GM12864 (cell line): Measurements from ENCODE around the gene GTF2H4.
A peak's percentile ranks its signal among the peaks of the same experiment; 100 is the strongest.
"Not testable (repeated sequence)": the region's sequence is repeated elsewhere in the genome, so short reads cannot be mapped to it uniquely, and the experiment has no call there.

Experiments
- DNase-seq: peaks from one replicate; pipeline ENCODE4 v3.0.0-alpha.2; 2011; ENCODE audit warnings: low read depth
- H3K4me3 ChIP-seq: 2 replicates; pipeline ENCODE4 v1.5.1; 2011; ENCODE audit warnings: mild to moderate bottlenecking, low read depth, low read length, control low read depth
- TF ChIP-seq, protein P1 (sequence below): IDR thresholded peaks from 2 replicates; pipeline ENCODE4 v1.5.1; 2011; ENCODE audit warnings: low read depth, mild to moderate bottlenecking, moderate library complexity, low read length, control low read depth, inconsistent platforms; ENCODE audit errors: missing control alignments

Gene GTF2H4

GRCh38 chr6:30897882-30898281 lies 10.1 kb upstream of the GTF2H4 start:
- DNase-seq: no peak
- TF ChIP-seq, protein P1, sequence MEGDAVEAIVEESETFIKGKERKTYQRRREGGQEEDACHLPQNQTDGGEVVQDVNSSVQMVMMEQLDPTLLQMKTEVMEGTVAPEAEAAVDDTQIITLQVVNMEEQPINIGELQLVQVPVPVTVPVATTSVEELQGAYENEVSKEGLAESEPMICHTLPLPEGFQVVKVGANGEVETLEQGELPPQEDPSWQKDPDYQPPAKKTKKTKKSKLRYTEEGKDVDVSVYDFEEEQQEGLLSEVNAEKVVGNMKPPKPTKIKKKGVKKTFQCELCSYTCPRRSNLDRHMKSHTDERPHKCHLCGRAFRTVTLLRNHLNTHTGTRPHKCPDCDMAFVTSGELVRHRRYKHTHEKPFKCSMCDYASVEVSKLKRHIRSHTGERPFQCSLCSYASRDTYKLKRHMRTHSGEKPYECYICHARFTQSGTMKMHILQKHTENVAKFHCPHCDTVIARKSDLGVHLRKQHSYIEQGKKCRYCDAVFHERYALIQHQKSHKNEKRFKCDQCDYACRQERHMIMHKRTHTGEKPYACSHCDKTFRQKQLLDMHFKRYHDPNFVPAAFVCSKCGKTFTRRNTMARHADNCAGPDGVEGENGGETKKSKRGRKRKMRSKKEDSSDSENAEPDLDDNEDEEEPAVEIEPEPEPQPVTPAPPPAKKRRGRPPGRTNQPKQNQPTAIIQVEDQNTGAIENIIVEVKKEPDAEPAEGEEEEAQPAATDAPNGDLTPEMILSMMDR: no peak
- no peak overlapping the region for H3K4me3 ChIP-seq

GRCh38 chr6:30898750-30899360 lies 9.2 kb upstream of the GTF2H4 start:
- no peak overlapping the region for H3K4me3 ChIP-seq
- TF ChIP-seq, protein P1: no peak
- no peak for DNase-seq

GRCh38 chr6:30900863-30901417 lies 7.1 kb upstream of the GTF2H4 start:
- DNase-seq: no peak
- no peak overlapping the region for H3K4me3 ChIP-seq
- TF ChIP-seq, protein P1: no peak

DNA sequence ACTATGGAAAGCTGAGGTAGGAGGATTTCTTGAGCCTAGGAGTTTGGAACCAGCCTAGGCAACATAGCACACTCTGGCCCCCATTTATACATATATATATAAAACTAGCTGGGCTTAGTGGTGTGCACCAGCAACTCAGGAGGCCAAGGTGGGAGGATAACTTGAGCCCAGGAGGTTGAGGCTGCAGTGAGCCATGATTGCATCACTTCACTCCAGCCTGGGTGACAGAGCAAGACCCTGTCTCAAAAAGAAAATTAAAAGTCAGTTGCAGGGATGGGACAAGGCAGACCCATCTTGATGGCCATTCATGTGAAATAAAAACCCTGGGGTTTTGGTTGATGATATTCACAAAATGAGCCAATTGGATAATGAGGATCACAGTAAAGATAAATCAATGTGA lies 6.6 kb upstream of the GTF2H4 start:
- DNase-seq: no peak
- TF ChIP-seq, protein P1: no peak
- H3K4me3 ChIP-seq: no peak overlapping the region

GRCh38 chr6:30902196-30902595 lies 5.8 kb upstream of the GTF2H4 start:
- H3K4me3 ChIP-seq, DNase-seq: not testable (repeated sequence)

DNA sequence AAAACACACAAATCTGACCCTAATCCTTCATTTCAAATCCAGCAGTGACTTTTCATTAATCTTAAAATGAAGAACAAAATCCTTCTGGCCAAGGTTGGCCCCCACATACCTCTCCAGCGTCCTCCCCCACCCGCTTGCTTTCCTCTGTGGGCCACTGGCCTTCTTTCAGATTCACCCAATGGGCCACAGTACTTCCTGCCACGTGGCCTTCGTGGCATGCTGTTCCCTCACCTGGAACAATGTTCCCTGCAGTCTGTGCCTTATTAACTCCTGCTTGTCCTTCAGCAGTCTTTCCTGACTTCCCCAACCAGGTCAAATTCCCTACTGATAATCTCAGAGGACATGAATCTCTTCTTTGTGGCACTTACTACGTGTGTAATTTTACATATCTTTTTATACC lies 5.3 kb upstream of the GTF2H4 start:
- TF ChIP-seq, protein P1: no peak

GRCh38 chr6:30903236-30903635 lies 4.8 kb upstream of the GTF2H4 start:
- TF ChIP-seq, protein P1: no peak
- no peak overlapping the region for H3K4me3 ChIP-seq
- DNase-seq: no peak

More for the DNA sequence above, 5.3 kb upstream of the GTF2H4 start:
- no peak overlapping the region for H3K4me3 ChIP-seq
- no peak for DNase-seq

DNA sequence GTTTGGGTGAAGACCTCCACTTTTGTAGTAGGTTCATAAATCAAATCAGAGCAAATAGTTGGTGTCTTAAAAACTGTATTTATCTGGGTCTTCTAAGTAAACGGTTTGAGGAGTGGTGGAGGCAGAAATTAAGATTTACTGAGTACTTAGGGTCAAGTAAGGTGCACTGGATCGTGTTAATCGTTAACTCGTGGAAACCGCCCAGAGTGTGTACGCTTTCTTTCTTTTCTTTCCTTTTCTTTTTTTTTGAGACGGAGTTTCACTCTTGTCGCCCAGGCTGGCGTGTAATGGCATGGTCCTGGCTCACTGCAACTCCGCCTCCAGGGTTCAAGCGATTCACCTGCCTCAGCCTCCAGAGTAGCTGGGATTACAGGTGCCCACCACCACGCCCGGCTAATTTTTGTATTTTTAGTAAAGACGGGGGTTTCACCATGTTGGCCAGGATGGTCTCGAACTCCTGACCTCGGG lies 683 bp upstream of the GTF2H4 start:
- peak overlapping the region; percentile 72 for H3K4me3 ChIP-seq
- not testable (repeated sequence) for DNase-seq
